HCT116 (cell line): ENCODE measurements around the gene CD3E.

Source experiments
- CTCF ChIP-seq, 3 experiments: fragments of 200-600 bp in 1 of 3; sonication (generic) in 1 of 3; IDR thresholded peaks in 2 of 3; conservative IDR thresholded peaks in 1 of 3; 2 replicates each; pipeline ENCODE4 v1.5.1; 2012 to 2017; ENCODE audit warnings: low read depth in 2 of 3, low read length in 2 of 3, antibody characterized with exemption in 1 of 3, borderline replicate concordance in 1 of 3, control low read depth in 1 of 3, mild to moderate bottlenecking in 1 of 3, mixed read lengths in 1 of 3, mixed run types in 1 of 3, moderate library complexity in 1 of 3; ENCODE audit not compliant: insufficient read depth in 1 of 3
- EZH2 ChIP-seq: fragments of 200-600 bp; sonication (generic); IDR thresholded peaks from 2 replicates; pipeline ENCODE4 v1.6.1; 2017; ENCODE audit warnings: antibody characterized with exemption, mixed run types
- POLR2AphosphoS5 ChIP-seq: IDR thresholded peaks from 2 replicates; pipeline ENCODE4 v1.6.1; 2011; ENCODE audit warnings: mild to moderate bottlenecking, low read depth, low read length, moderate library complexity
- SP1 ChIP-seq: IDR thresholded peaks from 2 replicates; pipeline ENCODE4 v1.6.1; 2012; ENCODE audit warnings: low read depth

- TF ChIP-seq POLR2AphosphoS5: no peak
- TF ChIP-seq CTCF (IDR thresholded peaks at IDR 0.05 in 2 of 3, conservative IDR thresholded peaks at IDR 0.05 in 1 of 3; ENCODE audit: borderline replicate concordance in 1 of 3, insufficient read depth in 1 of 3, low read depth in 2 of 3, low read length in 2 of 3): no peak
- TF ChIP-seq SP1: no peak
- no peak for TF ChIP-seq EZH2
Observed at GRCh38 chr11:118310781-118311485, 6.4 kb downstream of the CD3E start.
